Measurements from ENCODE around the gene ENTPD1. TPM values are rescaled to one million over a fixed set of nuclear protein-coding genes. Genes with fewer than 3 reads are reported as not detected.

The ENTPD1 gene
- polyA plus RNA-seq, 2 of the 4 experiments (the other 2 are of a cell fraction) = 0.08 to 0.14 TPM

- ATAC-seq (no peak; a peak in 1 of 6 replicates), FAIRE-seq (no peak), DNase-seq (ENCODE audit: low read depth in 1 of 2, low spot score in 1 of 2) (no peak)
- Histone ChIP-seq H3K4me3 (no peak overlapping the region), H3K4me1 (no peaks in the 10 kb centered on the region), H3K9me3 (no peaks in the 10 kb centered on the region), H3K4me2 (no peak overlapping the region), H3K27ac (no peak overlapping the region)
- TF ChIP-seq ATOH8 (CRISPR knock-in tag; IDR thresholded peaks at IDR 0.05; ENCODE audit: low read depth) (no peak), NPAS2 (CRISPR knock-in tag; IDR thresholded peaks at IDR 0.05; ENCODE audit: borderline replicate concordance) (no peak), RCOR1 (IDR thresholded peaks at IDR 0.05; ENCODE audit: low read depth, low read length) (no peak), USF2 (IDR thresholded peaks at IDR 0.05) (no peak), RARB (CRISPR knock-in tag; IDR thresholded peaks at IDR 0.05) (no peak), FOSB (CRISPR knock-in tag; IDR thresholded peaks at IDR 0.05) (no peak), HOXA7 (CRISPR knock-in tag; IDR thresholded peaks at IDR 0.05) (no peak), RFX5 (IDR thresholded peaks at IDR 0.05) (no peak), PHF8 (IDR thresholded peaks at IDR 0.05; ENCODE audit: borderline replicate concordance, low read depth) (no peak), REST (IDR thresholded peaks at IDR 0.05) (no peak), FOXS1 (CRISPR knock-in tag; IDR thresholded peaks at IDR 0.05) (no peak), ZC3H11A (IDR thresholded peaks at IDR 0.05) (no peak), GATA3 (IDR thresholded peaks at IDR 0.05; ENCODE audit: borderline replicate concordance) (no peak), CHD2 (IDR thresholded peaks at IDR 0.05; ENCODE audit: low read length, partially characterized antibody) (no peak), EHF (CRISPR knock-in tag; IDR thresholded peaks at IDR 0.05) (no peak), HOXB13 (CRISPR knock-in tag; IDR thresholded peaks at IDR 0.05; ENCODE audit: low read depth) (no peak), ZSCAN20 (CRISPR knock-in tag; IDR thresholded peaks at IDR 0.05) (no peak), CTCF (IDR thresholded peaks at IDR 0.05) (no peak), HEYL (CRISPR knock-in tag; IDR thresholded peaks at IDR 0.05) (no peak), MYC (IDR thresholded peaks at IDR 0.05; ENCODE audit: borderline replicate concordance, low read length) (no peak)
- ChIA-PET CTCF (interaction anchor here (0.9 to 3.2 kb wide), 2 partner anchors 11 to 13 kb away, joined by 3 to 14 read pairs; partner anchors contain the start of gene TCTN3), POLR2A (no interaction called here)
- 32% methylated on average over 5 of the region's 6 CpGs for WGBS (ENCODE audit: missing lambda C conversion rate)
Observed at GRCh38 chr10:95706573-95706972, 49.4 kb upstream of the ENTPD1 start.

GRCh38 chr10:95706990-95707389 is 49.0 kb upstream of the ENTPD1 start:
- no peak overlapping the region for H3K4me2 ChIP-seq
- DNase-seq (ENCODE audit: low read depth in 1 of 2, low spot score in 1 of 2) (no peak), FAIRE-seq (no peak), ATAC-seq (no peak)
- no peak overlapping the region for H3K4me3 ChIP-seq
- H3K9me3 ChIP-seq = no peaks in the 10 kb centered on the region
- CTCF ChIA-PET = interaction anchor here (0.8 to 3.2 kb wide), 3 partner anchors 13 to 522 kb away, joined by 3 to 14 read pairs (median 5); partner anchors contain the start of gene TCTN3
- POLR2A ChIA-PET = no interaction called here
- WGBS (ENCODE audit: missing lambda C conversion rate) = 28% methylated on average over 4 of the region's 7 CpGs
- H3K4me1 ChIP-seq = no peaks in the 10 kb centered on the region
- TF ChIP-seq NPAS2 (CRISPR knock-in tag; IDR thresholded peaks at IDR 0.05; ENCODE audit: borderline replicate concordance) (no peak), NFE2L2 (conservative IDR thresholded peaks at IDR 0.05; ENCODE audit: low read length) (no peak), PBX3 (IDR thresholded peaks at IDR 0.05) (no peak), ZFP36 (IDR thresholded peaks at IDR 0.05; ENCODE audit: borderline replicate concordance, partially characterized antibody) (no peak), KDM1A (IDR thresholded peaks at IDR 0.05; ENCODE audit: low read depth) (no peak), USF2 (IDR thresholded peaks at IDR 0.05) (no peak), TP53 (CRISPR knock-in tag; IDR thresholded peaks at IDR 0.05) (no peak), RCOR1 (IDR thresholded peaks at IDR 0.05; ENCODE audit: low read depth, low read length) (no peak), ATOH8 (CRISPR knock-in tag; IDR thresholded peaks at IDR 0.05; ENCODE audit: low read depth) (no peak), EHF (CRISPR knock-in tag; IDR thresholded peaks at IDR 0.05) (no peak)
- H3K27ac ChIP-seq = no peak overlapping the region
